Body of pancreas (tissue), 4 donors: ENCODE measurements around the gene EED. TPM values are rescaled to one million over a fixed set of nuclear protein-coding genes. Genes with fewer than 3 reads are reported as not detected.

Source experiments
- ATAC-seq: fragments of 150-250 bp; one replicate; pipeline ENCODE4 v1.9.1; 2016
- DNase-seq, 4 donors: peaks; one replicate each; pipeline ENCODE4 v3.0.0-alpha.2; 2019
- H3K27ac ChIP-seq, 4 donors: fragments of 200-600 bp; sonication (generic); 1 replicate in 3 of 4; 2 replicates in 1 of 4; pipeline versions ENCODE4 v1.5.1 to v1.6.1; 2016 to 2019; ENCODE audit warnings: mild to moderate bottlenecking in 1 of 4, mixed read lengths in 1 of 4, moderate library complexity in 1 of 4
- H3K27me3 ChIP-seq, 2 donors: fragments of 200-600 bp; sonication (generic); one replicate each; pipeline ENCODE4 v1.6.0; 2016; ENCODE audit warnings: mild to moderate bottlenecking in 1 of 2
- H3K36me3 ChIP-seq, 2 donors: fragments of 200-600 bp; sonication (generic); replicated peaks in 1 of 2; 2 replicates each; pipeline ENCODE4 v1.5.1; 2016; ENCODE audit warnings: low read depth in 2 of 2; ENCODE audit not compliant: insufficient read depth in 1 of 2
- H3K4me1 ChIP-seq: fragments of 200-600 bp; sonication (generic); one replicate; pipeline ENCODE4 v1.6.0; 2016
- H3K4me3 ChIP-seq, 2 donors: fragments of 200-600 bp; sonication (generic); 1 replicate in 1 of 2; 2 replicates in 1 of 2; pipeline ENCODE4 v1.5.1; 2016 to 2019
- H3K9me3 ChIP-seq, 3 donors: fragments of 200-600 bp; sonication (generic); 1 replicate in 2 of 3; 2 replicates in 1 of 3; pipeline ENCODE4 v1.5.1; 2016
- CTCF ChIP-seq, 7 experiments: fragments of 450-650 bp in 4 of 7; fragments of 200-600 bp in 3 of 7; sonication (generic) in 3 of 7; IDR thresholded peaks; one replicate each; pipeline ENCODE4 v1.5.1; 2016 to 2019; ENCODE audit warnings: antibody characterized with exemption in 7 of 7
- POLR2A ChIP-seq, 3 donors: fragments of 450-650 bp; IDR thresholded peaks; one replicate each; pipeline ENCODE4 v1.6.1; 2016; ENCODE audit warnings: antibody characterized with exemption in 3 of 3, mild to moderate bottlenecking in 2 of 3
- WGBS, 2 donors: methylation state at CpG; one replicate each; pipeline ENCODE4 v1.1.5; 2017; 5-methylcytosine and 5-hydroxymethylcytosine counted together
- intact Hi-C: fragments of 100-400 bp; cut with DNase I; formaldehyde crosslinking; loops from one replicate; pipeline ENCODE4 v1.15.1; 2023
- total RNA-seq, 2 donors: library from RNA; depleted of rRNA; stranded (reverse); fragments of >200 nt; gene quantifications; one replicate each; pipeline ENCODE4 v1.1.0, GENCODE V29; 2016

Gene EED
- total RNA-seq, 2 donors from 2014 or later = 14.5 to 20.1 TPM

GRCh38 chr11:86209806-86210657, 34.5 kb upstream of the EED start:
- Histone ChIP-seq H3K27ac (no peak overlapping the region), H3K4me3 (no peak overlapping the region), H3K36me3 (no peaks in the 10 kb centered on the region), H3K27me3 (no peaks in the 10 kb centered on the region), H3K4me1 (no peaks in the 10 kb centered on the region), H3K9me3 (no peaks in the 10 kb centered on the region)
- TF ChIP-seq CTCF (IDR thresholded peaks at IDR 0.05) = no peak
- TF ChIP-seq POLR2A (IDR thresholded peaks at IDR 0.05) = no peak
- ATAC-seq (no peak), DNase-seq (no peak)
- intact Hi-C loops = no loop called here
- 84 to 86% methylated on average over 9 of the region's 9 CpGs for WGBS, 2 donors

DNA sequence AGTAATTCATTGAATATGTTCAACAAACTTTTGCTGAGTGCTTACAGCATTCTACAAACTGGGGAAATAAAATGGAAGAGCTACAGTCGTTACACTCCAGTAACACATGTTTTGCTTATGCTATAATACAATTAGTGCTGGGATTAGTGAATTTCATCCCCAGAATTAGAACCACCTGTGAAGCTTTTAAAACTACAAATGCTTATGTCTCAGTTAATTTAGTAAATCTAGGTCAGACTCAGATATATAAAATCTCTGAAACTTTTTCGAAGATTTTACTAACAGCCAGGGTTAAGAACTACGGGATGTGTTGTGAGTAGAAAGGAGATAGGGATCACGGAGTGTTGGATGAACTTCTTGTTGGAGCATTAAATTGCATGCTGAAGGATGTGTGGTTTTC, 33.7 kb upstream of the EED start:
- no peaks in the 10 kb centered on the region for H3K4me1 ChIP-seq
- intact Hi-C loops = no loop called here
- WGBS, 2 donors = 89 to 93% methylated on average over 4 of the region's 4 CpGs
- no peaks in the 10 kb centered on the region for H3K27me3 ChIP-seq
- ATAC-seq = no peak
- TF ChIP-seq POLR2A (IDR thresholded peaks at IDR 0.05) = no peak
- no peak for TF ChIP-seq CTCF (IDR thresholded peaks at IDR 0.05)
- no peaks in the 10 kb centered on the region for H3K9me3 ChIP-seq
- no peak for DNase-seq
- no peak overlapping the region for H3K27ac ChIP-seq
- no peaks in the 10 kb centered on the region for H3K36me3 ChIP-seq
- H3K4me3 ChIP-seq = no peak overlapping the region

GRCh38 chr11:86211619-86212018, 32.9 kb upstream of the EED start:
- WGBS, 2 donors = 84 to 91% methylated on average over 4 of the region's 4 CpGs

DNA sequence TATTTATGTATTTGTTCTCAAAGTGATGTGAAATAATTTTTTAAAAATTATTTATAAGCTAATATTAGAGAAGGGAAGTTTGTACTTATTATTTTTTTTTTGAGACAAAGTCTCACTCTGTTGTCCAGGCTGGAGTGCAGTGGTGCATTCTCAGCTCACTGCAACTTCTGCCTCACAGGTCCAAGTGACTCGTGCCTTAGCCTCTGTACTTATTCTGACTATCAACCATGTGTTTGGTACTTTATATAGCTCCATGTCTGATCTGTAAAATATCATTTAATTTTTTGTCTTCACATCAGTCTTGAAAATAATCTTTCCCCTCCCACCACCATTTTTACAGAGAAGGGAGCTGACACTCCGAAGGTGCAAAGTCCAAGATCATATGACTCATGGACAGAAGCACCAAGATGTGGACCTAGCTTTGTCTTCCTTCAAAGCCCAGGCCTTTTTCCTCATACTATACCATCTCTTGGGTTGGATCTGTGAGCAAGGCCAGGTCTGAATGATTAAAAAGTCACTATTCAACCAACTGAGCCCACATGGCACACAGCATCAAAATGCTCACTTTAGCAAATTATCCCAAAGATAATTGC, 32.4 kb upstream of the EED start:
- H3K4me3 ChIP-seq = no peak overlapping the region
- ATAC-seq = no peak
- no peaks in the 10 kb centered on the region for H3K36me3 ChIP-seq
- TF ChIP-seq POLR2A (IDR thresholded peaks at IDR 0.05) (no peak), CTCF (IDR thresholded peaks at IDR 0.05) (no peak)
- H3K9me3 ChIP-seq = no peaks in the 10 kb centered on the region
- intact Hi-C loops = no loop called here
- H3K4me1 ChIP-seq = no peaks in the 10 kb centered on the region
- WGBS, 2 donors = 88 to 100% methylated on average over 2 of the region's 2 CpGs
- no peaks in the 10 kb centered on the region for H3K27me3 ChIP-seq
- no peak for DNase-seq
- no peak overlapping the region for H3K27ac ChIP-seq

More at GRCh38 chr11:86211619-86212018, 32.9 kb upstream of the EED start:
- H3K27ac ChIP-seq = no peak overlapping the region
- H3K4me1 ChIP-seq = no peaks in the 10 kb centered on the region
- intact Hi-C loops = no loop called here
- TF ChIP-seq POLR2A (IDR thresholded peaks at IDR 0.05) (no peak), CTCF (IDR thresholded peaks at IDR 0.05) (no peak)
- no peak overlapping the region for H3K4me3 ChIP-seq
- no peaks in the 10 kb centered on the region for H3K9me3 ChIP-seq
- H3K27me3 ChIP-seq = no peaks in the 10 kb centered on the region
- ATAC-seq (no peak), DNase-seq (no peak)
- no peaks in the 10 kb centered on the region for H3K36me3 ChIP-seq
